ENCODE results near the gene RASA3.
"Not testable (repeated sequence)": the region's sequence is repeated elsewhere in the genome, so short reads cannot be mapped to it uniquely, and the experiment has no call there.

The RASA3 gene

DNA sequence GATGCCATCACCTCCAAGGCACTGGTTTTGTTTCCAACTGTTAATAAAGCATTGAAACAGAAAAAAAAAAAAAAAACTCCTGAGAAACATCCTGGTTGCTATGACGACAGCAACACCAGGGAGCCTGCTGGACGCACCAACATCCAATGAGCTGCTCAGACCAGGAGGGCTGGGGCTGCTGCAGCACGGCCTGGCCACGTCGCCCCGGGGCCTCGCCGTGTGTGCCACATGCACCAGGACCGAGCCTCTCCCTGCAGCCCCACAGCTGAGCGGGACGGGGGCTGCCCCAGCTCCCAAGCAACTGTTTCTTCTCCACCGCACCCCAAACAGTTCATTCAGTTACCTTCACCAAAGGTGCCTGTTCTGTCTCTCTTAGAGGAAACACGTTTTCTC, 54.5 kb downstream of the RASA3 start:
- DNase-seq: no peak

DNA sequence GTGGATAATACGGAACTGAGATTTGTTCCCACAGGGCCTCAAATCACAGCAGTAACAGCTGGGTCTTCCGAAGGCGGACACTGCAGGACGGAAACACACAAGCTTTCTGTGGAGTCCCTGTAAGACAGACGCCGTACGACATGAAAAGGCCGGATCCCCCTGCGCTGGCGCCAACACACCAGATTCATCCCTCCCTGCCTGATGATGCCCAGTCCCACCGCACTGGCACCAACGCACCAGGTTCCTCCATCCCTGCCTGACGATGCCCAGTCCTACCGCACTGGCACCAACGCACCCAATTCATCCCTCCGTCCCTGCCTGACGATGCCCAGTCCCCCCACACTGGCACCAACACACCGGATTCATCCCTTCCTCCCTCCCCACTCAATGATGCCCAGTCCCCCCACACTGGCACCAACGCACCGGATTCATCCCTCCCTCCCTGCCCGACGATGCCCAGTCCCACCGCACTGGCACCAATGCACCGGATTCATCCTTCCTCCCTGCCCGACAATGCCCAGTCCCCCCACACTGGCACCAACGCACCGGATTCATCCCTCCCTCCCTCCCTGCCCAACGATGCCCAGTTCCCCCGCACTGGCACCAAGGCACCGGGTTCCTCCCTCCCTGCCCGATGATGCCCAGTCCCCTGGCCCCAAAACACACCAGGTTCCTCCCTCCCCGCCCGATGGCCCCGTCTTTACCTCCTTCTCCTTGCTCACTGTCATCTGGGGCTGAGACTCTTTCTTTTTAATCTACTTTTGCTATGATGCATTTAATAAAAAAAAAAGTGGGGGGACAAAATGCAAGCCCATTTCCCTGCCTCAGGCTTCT, 55.1 kb downstream of the RASA3 start:
- DNase-seq: no peak

DNA sequence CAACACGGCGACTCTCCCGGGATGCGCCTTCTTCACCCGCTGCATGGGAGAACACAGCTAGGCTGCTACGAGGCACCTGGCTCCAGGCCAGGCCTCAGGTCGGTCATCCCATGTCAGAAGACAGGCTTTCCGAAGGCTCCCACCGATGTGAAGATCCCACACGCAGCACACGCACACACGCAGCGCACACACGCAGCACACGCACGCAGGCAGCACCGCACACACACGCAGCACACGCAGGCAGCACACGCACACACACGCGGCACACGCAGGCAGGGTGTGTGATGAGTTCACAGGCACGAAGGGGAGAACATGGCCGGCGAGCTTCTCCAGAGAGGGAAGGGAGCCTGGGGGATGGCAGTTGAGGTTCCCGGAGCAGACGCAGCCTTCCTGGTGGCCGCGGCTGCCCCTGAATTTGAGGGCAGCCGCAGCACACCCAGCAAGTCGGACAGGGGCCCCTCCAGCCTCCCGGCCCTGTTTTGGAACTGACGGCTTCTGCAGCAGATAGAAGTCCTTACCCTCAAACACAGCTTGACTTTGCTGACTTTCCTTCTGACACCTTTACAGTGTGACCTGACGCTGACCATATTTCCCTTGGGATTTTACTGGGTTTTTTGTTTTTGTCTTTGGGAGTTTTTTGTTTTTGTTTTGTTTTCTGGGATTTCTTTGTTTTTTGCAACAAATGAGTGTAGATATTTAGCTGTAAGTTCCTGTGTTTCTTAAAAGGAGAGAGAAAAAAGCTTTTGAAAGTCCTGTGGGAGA, 55.9 kb downstream of the RASA3 start:
- DNase-seq: no peak

DNA sequence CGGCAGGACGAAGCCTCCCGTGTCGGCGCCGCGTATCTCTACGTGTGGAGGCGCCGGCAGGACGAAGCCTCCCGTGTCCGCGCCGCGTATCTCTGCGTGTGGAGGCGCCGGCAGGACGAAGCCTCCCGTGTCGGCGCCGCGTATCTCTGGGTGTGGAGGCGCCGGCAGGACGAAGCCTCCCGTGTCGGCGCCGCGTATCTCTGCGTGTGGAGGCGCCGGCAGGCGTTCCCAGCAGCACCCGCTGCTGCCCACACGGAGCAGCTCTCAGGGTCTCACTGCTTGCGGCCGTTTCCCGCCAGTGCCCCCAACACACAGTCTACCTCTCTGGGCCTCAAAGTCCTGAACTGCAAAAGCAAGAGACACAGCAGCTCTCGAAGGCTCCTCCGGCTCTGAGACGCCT, 56.6 kb downstream of the RASA3 start:
- not testable (repeated sequence) for DNase-seq

DNA sequence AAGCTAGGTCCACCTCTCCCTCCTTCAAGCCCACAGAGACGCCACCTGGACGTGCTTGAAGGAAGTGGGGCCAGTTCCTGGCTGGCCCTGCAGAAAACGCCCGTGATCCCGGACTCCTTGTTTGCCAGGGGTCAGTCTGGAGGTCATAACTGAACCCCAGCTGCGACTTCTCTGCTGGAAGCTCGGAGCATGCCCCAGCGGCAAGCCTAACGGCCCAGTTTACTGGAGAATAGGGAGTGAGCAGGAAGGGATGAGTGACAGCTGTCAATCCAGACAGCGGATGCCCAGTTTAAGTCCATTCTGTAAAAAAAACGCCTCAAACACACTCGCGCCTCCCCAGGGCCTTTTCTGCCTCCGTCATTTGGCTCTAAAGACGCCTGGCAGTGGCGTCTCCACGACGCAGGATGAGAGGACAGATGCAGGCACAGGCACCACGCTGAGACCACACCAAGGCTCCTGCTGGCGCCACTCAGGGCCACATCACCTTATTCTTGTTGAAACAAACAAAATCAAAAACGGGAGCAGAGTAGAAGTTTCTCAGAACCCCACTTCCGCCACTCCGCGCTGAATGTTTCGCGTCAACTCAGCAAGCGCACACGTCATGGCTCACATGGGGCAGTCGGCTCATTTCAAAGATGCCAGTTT, 57.6 kb downstream of the RASA3 start:
- DNase-seq: no peak

DNA sequence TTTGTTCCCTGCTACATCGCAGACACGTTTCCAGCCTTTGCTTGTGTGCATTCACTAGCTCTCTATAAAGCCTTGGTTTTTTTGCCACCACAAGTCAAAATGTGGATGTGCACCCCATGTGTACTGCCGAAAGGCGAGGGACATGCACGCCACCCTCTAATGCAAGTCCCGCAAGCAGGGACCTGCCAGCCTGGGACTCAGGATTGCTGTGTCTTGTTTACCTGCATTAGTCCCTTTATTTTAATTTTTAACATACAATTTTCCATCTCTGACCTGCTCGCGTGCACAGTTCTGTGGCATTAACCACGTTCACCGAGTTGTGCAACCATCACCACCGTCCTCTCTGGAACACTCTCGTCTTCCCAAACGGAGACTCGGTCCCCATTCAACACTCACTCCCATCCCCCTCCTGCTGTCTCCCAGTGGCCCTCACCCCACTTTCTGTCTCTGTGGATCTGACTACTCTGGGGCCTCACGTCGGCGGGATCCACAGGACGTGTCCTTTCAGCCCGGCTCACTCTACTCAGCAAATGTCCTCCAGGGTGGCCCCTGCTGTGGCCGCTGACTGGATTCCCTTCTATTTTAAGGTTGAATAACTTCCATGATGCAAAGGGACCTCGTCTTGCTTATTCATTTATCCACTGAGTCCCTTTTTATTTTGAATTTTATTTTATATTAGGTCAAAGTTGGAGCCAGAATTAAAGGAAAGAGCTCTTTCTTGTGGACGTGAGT, 58.4 kb downstream of the RASA3 start:
- no peak for DNase-seq

DNA sequence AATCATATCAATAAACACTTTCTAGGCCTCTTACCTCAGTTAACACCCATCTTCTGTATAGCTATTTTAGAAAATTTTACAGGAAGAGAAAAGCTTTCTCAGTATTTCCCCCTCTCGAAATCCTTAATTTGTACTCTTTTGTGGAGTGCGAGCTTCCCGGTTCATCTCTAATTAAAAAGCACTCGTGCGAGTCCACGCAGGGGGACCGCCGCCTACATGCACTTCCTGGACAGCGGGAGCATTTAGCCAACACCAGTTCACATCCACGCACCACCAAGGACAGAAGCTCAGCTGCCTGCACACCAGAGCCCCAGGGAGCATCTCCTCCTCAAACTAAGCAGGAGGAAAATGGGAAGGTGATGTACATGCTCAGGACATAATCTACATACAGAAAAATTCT, 60.0 kb downstream of the RASA3 start:
- no peak for DNase-seq

DNA sequence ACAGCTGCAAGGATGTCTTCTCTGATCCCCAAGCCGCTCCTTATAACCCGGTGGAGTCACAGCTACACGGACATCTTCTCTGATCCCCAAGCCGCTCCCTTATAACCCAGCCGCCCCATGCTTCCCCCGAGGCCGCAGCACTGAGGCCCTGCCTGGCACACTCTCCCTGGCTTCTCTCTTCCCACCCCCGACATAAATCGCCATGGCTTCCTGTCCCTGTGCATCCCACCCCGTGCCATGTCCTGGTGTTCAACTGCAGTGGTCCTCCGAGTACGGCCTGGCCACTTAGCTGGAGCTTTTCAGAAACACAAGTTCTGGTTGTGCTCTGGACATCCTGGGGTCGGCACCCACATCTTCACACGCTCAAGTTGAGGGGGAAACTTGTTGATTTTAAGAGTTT, 60.4 kb downstream of the RASA3 start:
- no peak for DNase-seq

DNA sequence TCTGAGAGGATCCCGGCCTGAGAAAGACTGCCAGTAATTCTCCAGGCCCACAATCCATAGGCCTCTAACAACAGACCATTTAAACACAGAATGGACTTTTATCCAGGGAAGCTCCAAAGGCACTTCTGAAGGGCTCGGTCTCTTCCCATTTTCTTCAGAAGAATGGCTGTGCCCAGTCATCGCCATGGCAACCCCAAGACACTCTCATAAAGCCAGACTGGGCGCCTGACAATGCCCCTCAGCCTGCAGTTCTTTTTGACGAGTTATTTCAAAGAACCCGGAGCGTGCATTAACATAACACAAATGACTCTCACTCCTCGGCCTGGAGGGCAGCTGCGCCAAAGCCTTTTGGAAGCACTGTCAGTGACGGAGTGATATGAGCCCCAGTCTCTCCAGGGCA, 61.0 kb downstream of the RASA3 start:
- no peak for DNase-seq

DNA sequence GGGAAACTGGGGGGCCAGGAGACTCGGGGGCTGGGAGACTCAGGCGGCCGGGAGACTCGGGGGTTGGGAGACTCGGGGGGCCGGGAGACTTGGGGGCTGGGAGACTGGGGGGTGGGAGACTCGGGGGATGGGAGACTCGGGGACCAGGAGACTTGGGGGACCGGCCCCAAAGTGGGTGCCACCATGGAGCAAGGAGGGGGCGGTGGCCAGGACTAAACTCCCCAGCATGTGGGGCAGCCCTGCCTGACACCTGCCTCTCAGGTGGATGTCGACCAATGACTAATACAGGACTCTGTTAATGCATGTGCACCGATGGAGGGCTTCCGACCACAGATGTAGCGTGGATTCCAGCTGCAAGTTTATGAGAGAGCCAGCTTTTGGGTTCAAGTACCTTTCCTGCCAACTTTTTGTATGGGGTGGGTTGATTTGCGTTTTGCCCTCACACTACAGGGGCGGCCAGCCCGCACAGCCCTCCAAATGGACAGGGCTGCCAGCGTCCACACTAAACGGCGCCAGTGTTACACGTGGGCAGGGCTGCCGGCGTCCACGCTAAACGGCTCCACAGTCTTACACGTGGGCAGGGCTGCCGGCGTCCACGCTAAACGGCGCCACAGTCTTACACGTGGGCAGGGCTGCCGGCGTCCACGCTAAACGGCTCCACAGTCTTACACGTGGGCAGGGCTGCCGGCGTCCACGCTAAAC, 62.2 kb downstream of the RASA3 start:
- DNase-seq: no peak

DNA sequence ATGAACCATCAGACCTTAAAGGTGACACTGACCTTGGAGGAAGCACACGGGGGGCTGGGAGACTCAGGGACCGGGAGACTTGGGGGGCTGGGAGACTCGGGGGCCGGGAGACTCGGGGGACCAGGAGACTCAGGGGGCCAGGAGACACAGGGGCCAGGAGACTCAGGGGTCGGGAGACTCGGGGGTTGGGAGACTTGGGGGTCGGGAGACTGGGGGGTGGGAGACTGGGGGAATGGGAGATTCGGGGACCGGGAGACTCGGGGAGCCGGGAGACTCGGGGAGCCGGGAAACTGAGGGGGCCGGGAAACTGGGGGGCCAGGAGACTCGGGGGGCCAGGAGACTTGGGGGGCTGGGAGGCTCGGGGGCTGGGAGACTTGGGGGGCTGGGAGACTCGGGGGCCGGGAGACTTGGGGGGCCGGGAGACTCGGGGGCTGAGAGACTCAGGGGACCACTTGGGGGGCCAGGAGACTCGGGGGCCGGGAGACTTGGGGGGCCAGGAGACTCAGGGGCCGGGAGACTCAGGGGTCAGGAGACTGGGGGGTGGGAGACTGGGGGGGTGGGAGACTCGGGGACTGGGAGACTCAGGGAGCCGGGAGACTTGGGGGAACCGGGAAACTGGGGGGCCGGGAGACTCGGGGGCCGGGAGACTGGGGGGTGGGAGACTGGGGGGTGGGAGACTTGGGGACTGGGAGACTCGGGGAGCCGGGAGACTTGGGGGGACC, 62.9 kb downstream of the RASA3 start:
- no peak for DNase-seq

DNA sequence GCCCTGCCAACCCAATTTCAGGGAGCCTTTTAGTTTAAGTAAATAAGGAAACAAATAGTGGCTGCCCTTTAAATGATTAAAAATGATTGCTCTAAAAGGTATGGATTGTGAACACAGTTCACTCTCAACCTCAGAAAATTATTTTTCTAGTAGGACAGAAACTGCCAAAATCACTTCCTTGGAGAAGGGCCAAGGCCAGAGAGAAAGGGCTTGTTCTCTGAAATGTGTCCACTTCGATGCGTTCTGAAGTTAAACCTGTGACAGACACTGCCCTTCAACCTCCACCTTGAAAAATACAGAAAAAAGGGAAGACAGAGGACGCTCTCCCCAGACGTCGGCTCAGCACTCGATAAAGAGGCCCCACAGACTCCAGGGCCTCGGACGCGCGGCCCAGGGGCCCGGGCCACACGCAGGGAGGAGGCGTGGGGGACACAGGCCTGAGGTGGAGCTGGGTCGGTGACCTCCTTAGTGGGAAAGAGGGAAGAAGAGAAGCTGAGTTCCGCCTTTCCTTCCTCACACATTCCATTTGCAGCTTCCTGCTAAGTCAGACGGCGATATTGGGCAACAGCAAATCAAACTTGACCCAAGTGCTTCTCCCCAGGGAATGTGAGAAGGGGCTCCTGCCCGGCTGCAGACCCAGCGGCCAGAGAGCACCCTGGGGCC, 63.6 kb downstream of the RASA3 start:
- no peak for DNase-seq

DNA sequence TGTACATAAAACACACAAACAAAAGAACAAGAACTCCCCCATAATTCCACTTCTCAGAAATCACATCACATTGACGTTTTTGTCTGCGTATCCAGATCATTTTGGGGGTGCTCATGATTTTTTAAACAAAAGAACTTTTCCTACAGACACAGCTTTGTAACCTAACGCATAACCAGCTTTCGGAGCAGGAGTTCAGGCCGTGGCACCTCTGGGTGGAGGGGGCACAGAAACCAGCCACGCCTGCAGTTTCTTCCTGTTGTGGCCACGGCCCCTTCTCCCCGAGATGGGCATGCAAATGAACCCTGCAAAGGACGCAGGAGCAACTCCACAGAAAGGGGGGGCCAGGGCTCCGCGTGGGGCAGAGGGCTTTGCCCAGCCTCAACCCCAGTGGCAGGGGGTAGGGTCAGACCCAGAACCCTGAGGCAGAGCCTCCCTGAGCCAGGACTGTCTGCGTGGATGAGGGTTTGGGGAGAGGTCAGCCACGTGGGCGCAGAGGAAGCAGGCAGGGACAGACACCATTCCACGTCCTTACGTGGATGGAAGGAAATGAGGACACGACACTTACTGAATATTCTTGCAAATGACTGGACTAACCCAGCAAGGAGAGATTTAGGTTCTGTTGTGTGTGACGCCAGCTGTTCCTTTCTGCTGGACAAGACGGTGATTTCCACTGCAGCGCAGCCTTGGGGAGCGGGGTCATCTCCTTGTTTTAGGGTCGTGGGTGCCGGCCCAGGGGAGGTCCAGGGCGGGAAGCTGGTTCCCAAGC, 64.4 kb downstream of the RASA3 start:
- DNase-seq: peak; percentile 48

DNA sequence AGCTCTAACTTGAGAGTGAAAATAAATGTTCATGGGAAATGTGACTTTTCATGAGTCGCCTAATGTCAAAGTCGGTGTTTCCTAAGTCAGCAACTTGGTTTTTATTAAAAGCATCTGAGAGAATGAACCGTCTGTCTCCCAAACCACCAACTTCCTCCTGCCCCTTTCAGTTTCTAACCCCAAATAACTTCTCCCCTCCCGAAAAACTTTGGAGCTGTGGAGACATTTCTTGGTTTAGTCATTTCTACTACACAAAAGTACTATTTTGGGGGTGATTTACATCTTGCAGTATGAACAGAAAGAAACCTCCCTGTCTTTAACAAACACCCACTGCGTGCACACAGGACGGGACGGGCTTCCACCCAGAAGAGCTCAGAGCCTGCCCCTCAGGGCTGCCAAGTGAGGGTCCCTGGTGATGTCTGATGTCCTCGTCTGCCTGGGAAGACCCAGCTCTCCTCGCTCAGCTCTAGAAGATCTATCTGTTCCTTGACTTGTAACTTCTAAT, 65.0 kb downstream of the RASA3 start:
- peak; percentile 32 for DNase-seq

DNA sequence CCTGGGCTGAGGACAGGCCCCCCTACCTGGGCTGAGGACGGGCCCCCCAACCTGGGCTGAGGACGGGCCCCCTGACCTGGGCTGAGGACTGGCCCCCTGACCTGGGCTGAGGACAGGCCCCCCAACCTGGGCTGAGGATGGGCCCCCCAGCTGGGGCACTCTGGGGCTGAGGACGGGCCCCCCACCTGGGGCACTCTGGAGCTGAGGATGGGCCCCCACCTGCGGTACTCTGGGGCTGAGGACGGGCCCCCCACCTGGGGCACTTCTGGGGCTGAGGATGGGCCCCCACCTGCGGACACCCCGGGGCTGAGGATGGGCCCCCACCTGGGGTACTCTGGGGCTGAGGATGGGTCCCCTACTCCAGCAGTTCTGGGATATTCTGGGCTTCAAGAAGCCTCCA, 65.5 kb downstream of the RASA3 start:
- DNase-seq: no peak

DNA sequence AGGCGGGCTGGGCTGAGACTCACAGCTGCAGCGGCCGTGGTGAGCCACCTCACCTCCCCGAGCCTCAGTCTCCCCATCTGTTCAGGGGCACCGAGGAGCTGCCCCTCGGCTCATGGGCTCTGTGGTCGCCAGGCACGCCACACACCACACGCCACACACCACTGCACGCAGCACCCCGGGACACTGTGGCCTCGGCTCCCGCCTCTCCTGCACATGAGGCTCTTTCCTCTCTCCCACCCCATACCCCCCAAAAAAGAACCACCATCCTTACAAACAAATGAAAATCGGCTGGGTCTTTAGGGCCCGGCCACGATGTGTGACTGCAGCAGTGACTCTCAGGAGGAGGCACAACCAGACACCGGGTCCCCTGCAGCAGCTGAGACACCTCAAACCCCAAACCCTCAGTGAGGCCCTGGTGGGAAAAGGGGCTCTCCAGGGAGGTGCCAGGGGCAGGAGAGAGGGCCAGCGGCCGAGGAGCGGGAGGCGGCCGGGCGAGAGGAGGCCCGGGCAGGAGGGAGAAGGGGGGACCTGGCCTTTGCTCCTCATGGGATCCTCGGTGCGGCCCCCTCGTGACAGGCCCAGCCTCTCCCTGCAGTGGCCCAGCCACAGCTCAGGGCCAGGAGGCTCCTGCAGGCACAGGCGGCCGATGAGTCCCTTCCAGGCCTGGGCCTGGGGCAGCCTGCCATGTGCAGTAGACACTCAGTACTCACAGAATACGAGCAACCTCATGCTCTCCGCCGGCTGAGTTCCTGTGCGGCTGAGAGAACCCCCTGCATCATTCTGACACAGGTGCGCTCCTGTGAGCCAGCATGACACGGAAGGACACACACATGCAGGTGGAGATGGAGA, 66.3 kb downstream of the RASA3 start:
- DNase-seq: peak; percentile 52

DNA sequence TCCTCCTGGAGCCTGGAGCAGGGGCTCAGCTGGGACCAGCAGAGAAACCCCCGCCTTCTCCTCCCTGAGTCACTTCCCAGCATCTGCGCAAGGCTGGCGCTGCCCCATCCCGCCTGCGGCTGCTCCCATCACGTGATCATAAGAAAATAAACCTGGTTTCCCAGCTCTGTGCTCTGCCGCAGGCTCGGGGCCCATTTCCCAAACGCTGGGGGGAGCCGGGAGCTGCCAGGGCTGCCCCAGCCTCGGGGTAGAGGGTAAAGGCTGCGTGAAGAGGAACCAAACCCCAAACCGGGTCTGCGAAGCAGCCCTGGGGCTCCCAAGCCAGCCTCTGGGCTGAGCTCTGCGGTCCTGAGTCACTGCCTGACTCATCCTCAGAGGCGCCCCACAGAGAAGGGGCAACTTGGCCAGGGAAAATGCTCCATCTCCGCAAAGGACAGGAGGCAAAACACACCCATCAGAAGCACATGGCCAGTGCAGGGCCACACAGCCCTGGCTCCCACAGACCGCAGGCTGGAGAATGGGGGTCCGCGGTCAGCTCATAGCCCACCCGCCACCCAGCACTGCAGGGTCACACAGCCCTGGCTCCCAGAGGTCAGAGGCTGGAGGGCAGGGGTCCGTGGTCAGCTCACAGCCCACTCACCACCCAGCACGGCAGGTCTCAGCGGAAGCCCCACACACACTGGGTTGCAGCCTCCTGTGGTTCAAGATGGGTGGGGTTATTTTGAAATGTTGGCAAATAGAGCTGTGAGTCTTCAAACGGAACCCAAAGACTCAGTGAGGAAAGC, 67.1 kb downstream of the RASA3 start:
- peak; percentile 84 for DNase-seq

DNA sequence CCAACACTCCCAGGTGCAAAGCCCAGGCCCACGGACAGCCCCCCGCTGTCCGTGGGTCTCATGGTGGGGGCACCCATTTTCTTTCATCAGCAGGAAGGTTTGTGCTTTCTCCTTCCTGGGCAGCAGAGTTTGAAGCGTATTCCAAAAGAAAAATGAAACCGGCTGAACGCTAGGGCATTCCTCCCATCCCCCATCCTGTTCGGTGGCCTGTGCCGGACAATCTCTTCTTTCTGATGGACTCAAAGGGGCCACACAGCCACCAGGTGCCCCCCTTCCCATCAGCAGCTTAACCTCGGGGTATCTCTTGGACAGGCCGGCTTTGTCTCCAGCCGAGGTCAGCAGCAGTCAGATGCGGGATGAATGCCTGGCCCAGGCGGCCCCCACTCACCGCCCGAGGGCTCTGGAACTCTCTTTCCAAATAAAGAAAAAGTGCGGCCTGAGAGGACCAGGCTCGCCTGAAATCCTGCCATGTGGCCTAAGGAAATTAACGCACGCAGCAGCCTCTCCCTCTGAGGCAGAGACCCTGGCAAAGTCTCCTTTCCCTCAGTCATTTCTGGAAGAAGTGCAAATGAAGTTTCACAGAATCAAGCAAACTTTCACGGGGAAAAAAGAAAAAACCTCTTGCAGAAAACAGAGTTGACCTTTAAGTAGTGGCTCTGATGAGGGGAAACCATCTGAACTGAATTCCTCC, 67.8 kb downstream of the RASA3 start:
- DNase-seq: no peak
